ENCODE measurements around the gene UBR4.

UBR4 gene

DNA sequence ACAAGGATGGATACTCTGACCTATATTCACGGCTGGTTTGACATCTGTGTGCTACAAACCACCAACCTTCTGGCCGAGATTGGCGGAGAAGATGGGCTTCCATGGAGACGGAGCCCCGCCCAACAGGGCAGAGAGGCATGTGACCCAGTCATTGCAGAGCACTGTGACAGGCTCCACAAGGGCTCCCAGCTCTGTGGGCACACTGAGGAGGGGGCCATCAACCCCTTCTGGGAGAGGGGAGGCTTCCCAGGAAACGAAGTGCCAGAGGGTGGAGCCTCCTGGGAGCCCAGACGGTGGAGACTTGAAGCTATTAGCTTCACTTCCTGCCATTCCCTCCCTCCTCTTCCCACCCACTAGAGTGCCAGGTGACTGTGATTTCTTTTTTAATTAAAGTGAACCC lies 182.0 kb downstream of the UBR4 start:
- no peak overlapping the region for H3K27ac ChIP-seq

More for the DNA sequence above, 182.0 kb downstream of the UBR4 start:
- TF ChIP-seq, protein P1, sequence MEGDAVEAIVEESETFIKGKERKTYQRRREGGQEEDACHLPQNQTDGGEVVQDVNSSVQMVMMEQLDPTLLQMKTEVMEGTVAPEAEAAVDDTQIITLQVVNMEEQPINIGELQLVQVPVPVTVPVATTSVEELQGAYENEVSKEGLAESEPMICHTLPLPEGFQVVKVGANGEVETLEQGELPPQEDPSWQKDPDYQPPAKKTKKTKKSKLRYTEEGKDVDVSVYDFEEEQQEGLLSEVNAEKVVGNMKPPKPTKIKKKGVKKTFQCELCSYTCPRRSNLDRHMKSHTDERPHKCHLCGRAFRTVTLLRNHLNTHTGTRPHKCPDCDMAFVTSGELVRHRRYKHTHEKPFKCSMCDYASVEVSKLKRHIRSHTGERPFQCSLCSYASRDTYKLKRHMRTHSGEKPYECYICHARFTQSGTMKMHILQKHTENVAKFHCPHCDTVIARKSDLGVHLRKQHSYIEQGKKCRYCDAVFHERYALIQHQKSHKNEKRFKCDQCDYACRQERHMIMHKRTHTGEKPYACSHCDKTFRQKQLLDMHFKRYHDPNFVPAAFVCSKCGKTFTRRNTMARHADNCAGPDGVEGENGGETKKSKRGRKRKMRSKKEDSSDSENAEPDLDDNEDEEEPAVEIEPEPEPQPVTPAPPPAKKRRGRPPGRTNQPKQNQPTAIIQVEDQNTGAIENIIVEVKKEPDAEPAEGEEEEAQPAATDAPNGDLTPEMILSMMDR (conservative IDR thresholded peaks at IDR 0.05) = no peak

Measured in VCaP (cell line).